ENCODE data around the gene CKAP2L. TPM values are rescaled to one million over a fixed set of nuclear protein-coding genes. Genes with fewer than 3 reads are reported as not detected.

The CKAP2L gene
- total RNA-seq, 1 donor from 2014 or later, result 1.3 TPM

- DNase-seq (ENCODE audit: missing footprints) (no peak), ATAC-seq (no peak)
- intact Hi-C loops (cut with DNase I), result no loop called here
Observed at GRCh38 chr2:112733456-112733855, 31.0 kb downstream of the CKAP2L start.

- ATAC-seq (no peak), DNase-seq (ENCODE audit: missing footprints) (no peak)
- intact Hi-C loops (cut with DNase I), result no loop called here
Observed at GRCh38 chr2:112731479-112731878, 32.9 kb downstream of the CKAP2L start.

- intact Hi-C loops (cut with DNase I), result no loop called here
- no peak for DNase-seq (ENCODE audit: missing footprints)
- no peak for ATAC-seq
Observed at GRCh38 chr2:112730791-112731190, 33.6 kb downstream of the CKAP2L start.

- ATAC-seq (no peak), DNase-seq (ENCODE audit: missing footprints) (no peak)
- intact Hi-C loops (cut with DNase I), result no loop called here
Observed at GRCh38 chr2:112730216-112730615, 34.2 kb downstream of the CKAP2L start.

- intact Hi-C loops (cut with DNase I), result no loop called here
- DNase-seq (ENCODE audit: missing footprints), result no peak
- ATAC-seq, result no peak
Observed at GRCh38 chr2:112728378-112729175, 35.8 kb downstream of the CKAP2L start.

GRCh38 chr2:112728029-112728362 is 36.4 kb downstream of the CKAP2L start:
- no peak for DNase-seq (ENCODE audit: missing footprints)
- intact Hi-C loops (cut with DNase I), result no loop called here
- ATAC-seq, result no peak

DNA sequence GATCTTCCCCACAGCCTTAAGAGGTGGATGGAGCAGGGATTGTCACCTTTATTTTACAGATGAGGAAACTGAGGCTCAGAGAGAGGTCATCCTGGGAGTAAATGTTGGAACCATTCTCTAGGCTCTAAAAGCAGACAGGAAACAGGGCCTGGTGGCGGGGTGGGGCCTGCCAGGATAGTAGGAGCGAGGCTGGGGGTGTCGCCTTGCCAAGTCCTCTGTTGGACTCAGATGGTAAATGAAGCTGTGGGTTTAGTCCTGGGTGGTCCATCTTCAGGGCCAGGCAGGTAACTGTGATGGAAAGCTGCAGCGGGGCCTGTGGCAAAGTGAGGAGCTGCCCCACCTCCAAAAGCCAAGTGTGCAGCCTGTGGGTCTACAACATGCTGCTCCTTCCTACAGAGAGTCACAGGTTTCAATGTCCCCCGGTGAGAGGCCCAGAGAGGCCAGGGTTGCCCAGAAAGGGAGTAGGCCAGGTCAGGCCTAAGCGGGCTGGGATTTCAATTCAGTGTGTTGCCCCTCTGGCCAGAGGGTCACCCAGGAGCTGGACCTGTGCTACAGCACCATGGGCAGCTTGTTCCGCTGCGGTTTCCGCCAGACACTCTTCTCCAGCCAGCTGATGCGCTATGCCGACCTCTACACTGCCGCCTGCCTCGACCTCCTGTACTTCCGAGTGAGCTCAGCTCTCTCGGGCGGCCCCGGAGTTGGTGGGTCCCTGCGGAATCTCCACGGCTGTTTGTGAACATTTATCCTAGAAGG is 37.0 kb downstream of the CKAP2L start:
- DNase-seq (ENCODE audit: missing footprints), result no peak
- intact Hi-C loops (cut with DNase I), result no loop called here
- ATAC-seq, result no peak

DNA sequence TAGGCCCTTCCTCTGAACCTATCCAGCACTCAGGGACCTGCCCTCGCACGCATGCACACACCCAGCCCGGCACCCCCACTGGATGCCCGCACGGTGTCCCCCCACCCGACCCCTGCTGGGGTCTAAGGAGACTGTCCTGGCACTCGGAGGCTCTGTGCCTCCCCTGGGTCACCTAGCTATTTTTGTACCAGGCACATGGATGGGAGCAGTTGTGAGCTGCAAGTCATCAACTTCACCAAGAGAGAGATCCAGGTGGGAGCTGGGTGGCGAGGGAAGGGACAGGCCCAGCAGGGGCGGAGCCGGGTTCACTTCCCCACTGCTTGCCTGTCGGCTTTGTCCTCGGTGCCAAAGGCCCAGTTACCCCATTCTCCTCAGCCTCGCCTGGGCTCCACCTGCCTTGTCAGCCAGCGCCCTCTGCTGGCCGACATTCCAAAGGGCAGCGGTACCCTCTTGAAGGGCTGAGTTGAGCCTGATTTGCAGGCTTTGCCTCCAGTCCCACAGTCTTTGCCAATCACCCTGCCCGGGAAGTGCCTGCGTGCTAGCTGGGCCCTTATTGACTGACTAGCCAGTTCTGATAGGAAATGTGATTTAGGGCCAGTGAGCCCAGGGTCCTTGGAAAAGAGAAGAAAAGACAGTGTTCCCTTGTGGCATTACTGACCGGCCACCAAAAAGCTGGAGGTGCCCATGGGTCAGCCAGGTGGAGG is 37.8 kb downstream of the CKAP2L start:
- ATAC-seq (peak; percentile 92), DNase-seq (ENCODE audit: missing footprints) (peak; percentile 96)
- intact Hi-C loops (cut with DNase I), result loop anchor here (1.0 kb wide), 2 partner anchors 100 to 126 kb away; no protein-coding TSS in a partner anchor

GRCh38 chr2:112725545-112726457 is 38.6 kb downstream of the CKAP2L start:
- no peak for DNase-seq (ENCODE audit: missing footprints)
- intact Hi-C loops (cut with DNase I), result loop anchor here (1.0 kb wide), 2 partner anchors 100 to 126 kb away; no protein-coding TSS in a partner anchor
- ATAC-seq, result no peak

DNA sequence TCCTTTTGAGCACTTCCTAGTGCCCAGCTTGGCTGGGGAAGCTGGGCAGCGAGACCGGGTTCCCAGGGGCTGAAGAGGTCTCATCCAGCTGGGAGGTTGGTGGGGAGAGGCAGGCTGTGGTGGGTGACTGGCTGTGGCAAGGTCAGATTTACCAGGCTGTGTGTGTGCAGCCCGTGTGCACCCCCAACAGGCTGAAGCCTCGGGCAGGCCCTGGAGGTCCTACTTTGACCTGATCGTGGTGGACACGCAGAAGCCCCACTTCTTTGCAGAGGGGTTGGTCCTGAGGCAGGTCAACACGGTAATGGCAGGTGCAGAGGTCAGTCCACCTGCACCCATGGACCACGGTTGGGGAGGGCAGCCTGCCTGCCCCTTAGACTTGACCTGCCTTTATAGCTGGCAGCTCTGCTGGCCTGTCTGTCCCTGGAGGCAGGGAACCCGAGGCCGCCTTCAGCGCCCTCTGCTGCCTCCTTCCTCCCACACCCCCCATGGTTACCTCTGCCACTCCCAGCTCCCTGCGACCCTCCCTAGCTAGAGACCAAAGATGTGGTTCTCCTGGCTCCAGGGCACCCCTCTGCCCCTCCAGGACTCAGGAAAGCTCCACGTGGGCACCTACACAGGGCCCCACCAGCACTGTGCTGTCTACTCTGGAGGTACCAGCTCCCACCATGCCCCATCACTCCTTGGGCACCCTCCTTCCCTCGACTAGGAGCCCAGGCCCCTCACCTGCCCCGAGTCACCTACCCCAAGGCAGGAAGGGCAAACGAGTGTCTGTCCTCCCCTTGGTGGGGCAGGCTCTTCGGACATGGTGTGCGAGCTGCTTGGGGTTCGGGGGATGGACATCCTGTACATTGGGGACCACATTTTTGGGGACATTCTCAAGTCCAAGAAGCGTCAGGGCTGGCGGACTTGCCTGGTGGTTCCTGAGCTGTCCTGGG is 39.6 kb downstream of the CKAP2L start:
- ATAC-seq (no peak), DNase-seq (ENCODE audit: missing footprints) (peak; percentile 64)
- intact Hi-C loops (cut with DNase I), result no loop called here

- no peak for ATAC-seq
- intact Hi-C loops (cut with DNase I), result no loop called here
- DNase-seq (ENCODE audit: missing footprints), result no peak
Observed at GRCh38 chr2:112723995-112724394, 40.4 kb downstream of the CKAP2L start.

DNA sequence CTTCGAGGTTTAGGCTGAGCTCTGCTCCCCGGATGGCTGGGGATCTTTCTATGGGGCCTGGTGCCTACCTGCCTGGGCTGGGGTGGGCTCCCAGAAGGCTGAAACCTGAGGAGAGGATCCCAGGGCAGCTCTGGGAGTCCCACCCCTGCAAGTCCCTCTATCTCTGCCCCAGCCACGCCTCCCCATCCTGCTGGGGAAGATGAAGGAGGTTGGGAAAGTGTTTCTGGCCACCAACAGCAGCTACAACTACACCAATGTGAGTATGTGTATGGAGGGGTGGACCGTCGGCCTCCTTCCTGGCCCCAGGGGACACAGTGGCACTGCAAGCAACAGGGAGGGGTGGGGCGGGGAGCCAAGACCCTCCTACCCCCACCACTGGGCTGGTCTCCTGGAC is 40.9 kb downstream of the CKAP2L start:
- no peak for DNase-seq (ENCODE audit: missing footprints)
- ATAC-seq, result no peak
- intact Hi-C loops (cut with DNase I), result no loop called here

- no peak for DNase-seq (ENCODE audit: missing footprints)
- ATAC-seq, result no peak
- intact Hi-C loops (cut with DNase I), result no loop called here
Observed at GRCh38 chr2:112722816-112723546, 41.4 kb downstream of the CKAP2L start.

GRCh38 chr2:112721819-112722522 is 42.4 kb downstream of the CKAP2L start:
- ATAC-seq, result no peak
- intact Hi-C loops (cut with DNase I), result no loop called here

GRCh38 chr2:112720785-112721184 is 43.6 kb downstream of the CKAP2L start, which contains the start of gene NT5DC4:
TSS of gene NT5DC4 (plus strand) at chr2:112721020. CDS start at chr2:112721080, 60 bp downstream.
- DNase-seq (ENCODE audit: missing footprints), result no peak
- ATAC-seq, result no peak
- intact Hi-C loops (cut with DNase I), result no loop called here

More at GRCh38 chr2:112721819-112722522, 42.4 kb downstream of the CKAP2L start:
- DNase-seq (ENCODE audit: missing footprints), result peak; percentile 55

GRCh38 chr2:112718863-112719370 is 45.5 kb downstream of the CKAP2L start:
- intact Hi-C loops (cut with DNase I), result no loop called here
- DNase-seq (ENCODE audit: missing footprints), result no peak
- no peak for ATAC-seq

Measured in Right ventricle myocardium inferior (tissue), 1 donor.